Smooth muscle cell (in vitro differentiated cells): ENCODE measurements around the gene HPD. TPM values are rescaled to one million over a fixed set of nuclear protein-coding genes. Genes with fewer than 3 reads are reported as not detected.
A peak's percentile ranks its signal among the peaks of the same experiment; 100 is the strongest.

ENCODE experiments used
- DNase-seq: peaks from one replicate; lab custom pipeline; 2025; ENCODE audit not compliant: unreplicated experiment; lab: John Stamatoyannopoulos, UW
- H2AFZ ChIP-seq: fragments of 200-600 bp; sonication (generic); 2 replicates; pipeline ENCODE4 v1.6.0; 2016; ENCODE audit warnings: antibody characterized with exemption, low read depth, mild to moderate bottlenecking
- H3F3A ChIP-seq: fragments of 200-600 bp; sonication (generic); 2 replicates; pipeline ENCODE4 v1.6.0; 2017; ENCODE audit warnings: antibody characterized with exemption, low read depth
- H3K27ac ChIP-seq: fragments of 200-600 bp; sonication (generic); 2 replicates; pipeline ENCODE4 v1.5.1; 2016; ENCODE audit warnings: low read depth, mild to moderate bottlenecking
- H3K27me3 ChIP-seq: fragments of 200-600 bp; sonication (generic); 2 replicates; pipeline ENCODE4 v1.6.1; 2016; ENCODE audit warnings: low read depth, mild to moderate bottlenecking
- H3K36me3 ChIP-seq: fragments of 200-600 bp; sonication (generic); 2 replicates; pipeline ENCODE4 v1.5.1; 2016; ENCODE audit warnings: low read depth
- H3K4me1 ChIP-seq: fragments of 200-600 bp; sonication (generic); 2 replicates; pipeline ENCODE4 v1.5.1; 2016; ENCODE audit warnings: low read depth
- H3K4me2 ChIP-seq: fragments of 200-600 bp; sonication (generic); 2 replicates; pipeline ENCODE4 v1.6.0; 2016; ENCODE audit warnings: mild to moderate bottlenecking
- H3K4me3 ChIP-seq: fragments of 200-600 bp; sonication (generic); 2 replicates; pipeline ENCODE4 v1.5.1; 2016; ENCODE audit warnings: mild to moderate bottlenecking
- H3K79me2 ChIP-seq: fragments of 200-600 bp; sonication (generic); 2 replicates; pipeline ENCODE4 v1.6.0; 2016; ENCODE audit warnings: low read depth, mild to moderate bottlenecking
- H3K9ac ChIP-seq: fragments of 200-600 bp; sonication (generic); 2 replicates; pipeline ENCODE4 v1.6.0; 2016; ENCODE audit warnings: low read depth
- H3K9me3 ChIP-seq: fragments of 200-600 bp; sonication (generic); replicated peaks from 2 replicates; pipeline ENCODE4 v1.5.1; 2016; ENCODE audit warnings: low read depth
- H4K20me1 ChIP-seq: fragments of 200-600 bp; sonication (generic); 2 replicates; pipeline ENCODE4 v1.6.0; 2016; ENCODE audit warnings: low read depth
- WGBS: methylation state at CpG from one replicate; pipeline ENCODE4 v1.1.7; 2016; ENCODE audit warnings: low lambda C conversion rate; 5-methylcytosine and 5-hydroxymethylcytosine counted together
- polyA plus RNA-seq: library from polyadenylated mRNA; unstranded; fragments of >200 nt; fragmentation: Nextera tagmentation; extraction: Ambion mirVana; gene quantifications from 2 replicates; pipeline ENCODE4 v1.2.1, GENCODE V29; 2016
- total RNA-seq: library from RNA; depleted of rRNA; stranded (reverse); fragments of >200 nt; gene quantifications from 2 replicates; pipeline ENCODE4 v1.2.3, GENCODE V29; 2014
- TF ChIP-seq, protein P1 (sequence below): fragments of 200-600 bp; sonication (generic); IDR thresholded peaks from 2 replicates; pipeline ENCODE4 v1.5.1; 2017; ENCODE audit warnings: borderline replicate concordance, mild to moderate bottlenecking, antibody characterized with exemption; ENCODE audit not compliant: insufficient read depth, poor library complexity, severe bottlenecking

The HPD gene
- total and polyA plus RNA-seq, 2 experiments from 2014 or later = not detected

- H3F3A ChIP-seq = peaks cover 30% of the 10 kb centered on the region
- peak overlapping the region; percentile 99 for H3K27ac ChIP-seq
- peak overlapping the region; percentile 98 for H3K9ac ChIP-seq
- H3K79me2 ChIP-seq = peaks cover 53% of the 10 kb centered on the region
- peak overlapping the region; percentile 99 for H3K4me2 ChIP-seq
- H3K4me1 ChIP-seq = peaks cover 38% of the 10 kb centered on the region
- under 1% methylated on average over 40 of the region's 84 CpGs for WGBS
- H3K9me3 ChIP-seq = no peaks in the 10 kb centered on the region
- H3K36me3 ChIP-seq = no peaks in the 10 kb centered on the region
- peaks cover 37% of the 10 kb centered on the region for H4K20me1 ChIP-seq
- H3K27me3 ChIP-seq = no peaks in the 10 kb centered on the region
- peak; percentile 59 for DNase-seq
- H2AFZ ChIP-seq = no peak overlapping the region
- TF ChIP-seq, protein P1, sequence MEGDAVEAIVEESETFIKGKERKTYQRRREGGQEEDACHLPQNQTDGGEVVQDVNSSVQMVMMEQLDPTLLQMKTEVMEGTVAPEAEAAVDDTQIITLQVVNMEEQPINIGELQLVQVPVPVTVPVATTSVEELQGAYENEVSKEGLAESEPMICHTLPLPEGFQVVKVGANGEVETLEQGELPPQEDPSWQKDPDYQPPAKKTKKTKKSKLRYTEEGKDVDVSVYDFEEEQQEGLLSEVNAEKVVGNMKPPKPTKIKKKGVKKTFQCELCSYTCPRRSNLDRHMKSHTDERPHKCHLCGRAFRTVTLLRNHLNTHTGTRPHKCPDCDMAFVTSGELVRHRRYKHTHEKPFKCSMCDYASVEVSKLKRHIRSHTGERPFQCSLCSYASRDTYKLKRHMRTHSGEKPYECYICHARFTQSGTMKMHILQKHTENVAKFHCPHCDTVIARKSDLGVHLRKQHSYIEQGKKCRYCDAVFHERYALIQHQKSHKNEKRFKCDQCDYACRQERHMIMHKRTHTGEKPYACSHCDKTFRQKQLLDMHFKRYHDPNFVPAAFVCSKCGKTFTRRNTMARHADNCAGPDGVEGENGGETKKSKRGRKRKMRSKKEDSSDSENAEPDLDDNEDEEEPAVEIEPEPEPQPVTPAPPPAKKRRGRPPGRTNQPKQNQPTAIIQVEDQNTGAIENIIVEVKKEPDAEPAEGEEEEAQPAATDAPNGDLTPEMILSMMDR = no peak
- peak overlapping the region; percentile 82 for H3K4me3 ChIP-seq
Measured at GRCh38 chr12:121799842-121800693, 58.6 kb downstream of the HPD start.

DNA sequence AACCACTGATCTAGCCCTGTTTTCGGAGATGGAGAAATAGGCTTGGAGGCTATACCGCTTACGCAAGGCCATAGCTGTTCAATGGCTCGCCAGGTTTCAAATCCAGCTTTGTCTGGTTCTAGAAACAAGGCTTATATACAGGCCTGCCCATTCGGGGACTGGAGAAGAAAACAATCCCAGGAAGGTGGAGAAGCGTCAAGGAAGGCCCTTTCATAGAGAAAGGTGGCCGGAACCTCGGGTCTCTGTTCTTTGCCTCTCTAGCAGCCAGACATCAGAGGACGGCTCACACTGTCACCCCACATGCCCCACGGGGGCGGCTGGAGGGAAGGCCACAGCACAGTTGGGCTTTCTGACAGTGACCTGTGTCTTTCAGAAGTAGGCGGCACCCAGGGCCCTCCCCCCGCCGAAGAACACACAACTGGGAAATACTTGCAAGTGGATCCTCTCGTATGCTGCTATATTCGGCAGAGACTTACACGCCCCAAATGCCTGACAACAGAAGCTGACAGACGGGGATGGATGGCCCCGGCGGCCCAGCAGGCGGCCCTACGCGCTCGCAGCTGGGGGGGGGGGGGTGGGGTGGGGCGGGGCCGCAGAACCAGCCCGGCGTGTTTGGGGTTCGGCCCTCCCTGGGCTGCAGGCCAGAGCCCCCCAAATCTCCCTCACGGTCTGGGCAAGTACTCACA, 59.4 kb downstream of the HPD start:
- Histone ChIP-seq H3K36me3 (no peaks in the 10 kb centered on the region), H3K9me3 (no peaks in the 10 kb centered on the region), H2AFZ (no peak overlapping the region), H3K27me3 (no peaks in the 10 kb centered on the region), H3K9ac (peak overlapping the region; percentile 98), H3K27ac (peak overlapping the region; percentile 99), H3K4me3 (peak overlapping the region; percentile 82), H3K4me2 (peak overlapping the region; percentile 99), H3K79me2 (peaks cover 46% of the 10 kb centered on the region), H3F3A (peaks cover 30% of the 10 kb centered on the region), H4K20me1 (peaks cover 38% of the 10 kb centered on the region), H3K4me1 (peaks cover 38% of the 10 kb centered on the region)
- peak; percentile 55 for DNase-seq
- TF ChIP-seq, protein P1 = no peak
- WGBS = 16% methylated on average over 21 of the region's 30 CpGs

DNA sequence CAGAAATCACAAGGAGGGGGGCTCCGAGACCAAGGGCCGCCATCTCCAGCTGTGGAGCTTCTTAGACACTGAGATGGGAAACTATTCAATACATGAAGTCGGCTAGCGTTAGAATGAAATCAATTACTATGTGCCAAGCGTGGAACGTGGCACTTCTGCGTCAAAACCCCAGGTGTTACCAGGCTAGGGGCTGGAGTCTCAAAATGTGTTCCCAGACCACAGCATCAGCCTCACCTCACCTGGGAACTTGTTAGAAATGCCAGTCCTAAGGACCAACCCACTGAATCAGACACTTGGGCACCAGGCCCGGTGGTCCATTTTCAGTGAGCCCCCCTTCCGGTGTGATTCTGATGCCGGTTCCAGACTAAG, 59.9 kb downstream of the HPD start:
- TF ChIP-seq, protein P1 = no peak
- peak overlapping the region; percentile 99 for H3K4me2 ChIP-seq
- no peak for DNase-seq
- H3K27ac ChIP-seq = peak overlapping the region; percentile 99
- peaks cover 45% of the 10 kb centered on the region for H3K79me2 ChIP-seq
- peaks cover 38% of the 10 kb centered on the region for H3K4me1 ChIP-seq
- no peaks in the 10 kb centered on the region for H3K9me3 ChIP-seq
- no peak overlapping the region for H2AFZ ChIP-seq
- H3K27me3 ChIP-seq = no peaks in the 10 kb centered on the region
- H3K4me3 ChIP-seq = peak overlapping the region; percentile 82
- H3F3A ChIP-seq = peaks cover 30% of the 10 kb centered on the region
- WGBS = 66% methylated on average over 10 of the region's 10 CpGs
- H4K20me1 ChIP-seq = peaks cover 38% of the 10 kb centered on the region
- no peaks in the 10 kb centered on the region for H3K36me3 ChIP-seq
- no peak overlapping the region for H3K9ac ChIP-seq
